ENCODE results near the gene NELL1.

Gene NELL1

GRCh38 chr11:21465203-21465602 is 795.8 kb downstream of the NELL1 start:
- no peak for DNase-seq (ENCODE audit: insufficient read length, low spot score)
- no peak for FAIRE-seq

GRCh38 chr11:21465920-21466319 is 796.5 kb downstream of the NELL1 start:
- FAIRE-seq, result no peak
- DNase-seq (ENCODE audit: insufficient read length, low spot score), result no peak

GRCh38 chr11:21470521-21470920 is 801.1 kb downstream of the NELL1 start:
- FAIRE-seq (no peak), DNase-seq (ENCODE audit: insufficient read length, low spot score) (no peak)

- FAIRE-seq, result no peak
- DNase-seq (ENCODE audit: insufficient read length, low spot score), result no peak
Observed at GRCh38 chr11:21472261-21472660, 802.9 kb downstream of the NELL1 start.

GRCh38 chr11:21474529-21474928 is 805.1 kb downstream of the NELL1 start:
- FAIRE-seq, result no peak
- DNase-seq (ENCODE audit: insufficient read length, low spot score), result no peak

GRCh38 chr11:21475276-21475675 is 805.9 kb downstream of the NELL1 start:
- DNase-seq (ENCODE audit: insufficient read length, low spot score) (no peak), FAIRE-seq (no peak)

- FAIRE-seq, result no peak
- DNase-seq (ENCODE audit: insufficient read length, low spot score), result no peak
Observed at GRCh38 chr11:21476588-21476987, 807.2 kb downstream of the NELL1 start.

- DNase-seq (ENCODE audit: insufficient read length, low spot score), result no peak
- FAIRE-seq, result no peak
Observed at GRCh38 chr11:21480240-21480639, 810.9 kb downstream of the NELL1 start.

GRCh38 chr11:21481255-21481654 is 811.9 kb downstream of the NELL1 start:
- FAIRE-seq (no peak), DNase-seq (ENCODE audit: insufficient read length, low spot score) (no peak)

GRCh38 chr11:21484039-21484438 is 814.7 kb downstream of the NELL1 start:
- no peak for FAIRE-seq
- DNase-seq (ENCODE audit: insufficient read length, low spot score), result no peak

GRCh38 chr11:21485006-21485405 is 815.6 kb downstream of the NELL1 start:
- FAIRE-seq (no peak), DNase-seq (ENCODE audit: insufficient read length, low spot score) (no peak)

GRCh38 chr11:21485426-21485825 is 816.0 kb downstream of the NELL1 start:
- no peak for FAIRE-seq

GRCh38 chr11:21489416-21490115 is 820.2 kb downstream of the NELL1 start:
- no peak for DNase-seq (ENCODE audit: insufficient read length, low spot score)
- no peak for FAIRE-seq

More at GRCh38 chr11:21485426-21485825, 816.0 kb downstream of the NELL1 start:
- DNase-seq (ENCODE audit: insufficient read length, low spot score), result no peak

GRCh38 chr11:21492931-21493330 is 823.5 kb downstream of the NELL1 start:
- no peak for DNase-seq (ENCODE audit: insufficient read length, low spot score)
- FAIRE-seq, result no peak

GRCh38 chr11:21494946-21495345 is 825.6 kb downstream of the NELL1 start:
- FAIRE-seq (no peak), DNase-seq (ENCODE audit: insufficient read length, low spot score) (no peak)

GRCh38 chr11:21495879-21496278 is 826.5 kb downstream of the NELL1 start:
- no peak for DNase-seq (ENCODE audit: insufficient read length, low spot score)
- no peak for FAIRE-seq

GRCh38 chr11:21501245-21501644 is 831.9 kb downstream of the NELL1 start:
- DNase-seq (ENCODE audit: insufficient read length, low spot score) (no peak), FAIRE-seq (no peak)

GRCh38 chr11:21505070-21505469 is 835.7 kb downstream of the NELL1 start:
- no peak for DNase-seq (ENCODE audit: insufficient read length, low spot score)
- FAIRE-seq, result no peak

- peak; percentile 1 for DNase-seq (ENCODE audit: insufficient read length, low spot score)
Observed at GRCh38 chr11:21511835-21512440, 842.6 kb downstream of the NELL1 start.

GRCh38 chr11:21514316-21514715 is 844.9 kb downstream of the NELL1 start:
- DNase-seq (ENCODE audit: insufficient read length, low spot score) (no peak), FAIRE-seq (no peak)

More at GRCh38 chr11:21511835-21512440, 842.6 kb downstream of the NELL1 start:
- peak; percentile 78 for FAIRE-seq

- no peak for FAIRE-seq
- no peak for DNase-seq (ENCODE audit: insufficient read length, low spot score)
Observed at GRCh38 chr11:21520244-21520643, 850.9 kb downstream of the NELL1 start.

- FAIRE-seq (no peak), DNase-seq (ENCODE audit: insufficient read length, low spot score) (no peak)
Observed at GRCh38 chr11:21529187-21529586, 859.8 kb downstream of the NELL1 start.
